HCT116 (cell line): Measurements from ENCODE around the gene GLI3. TPM values are rescaled to one million over a fixed set of nuclear protein-coding genes. Genes with fewer than 3 reads are reported as not detected.

Experiments
- ATAC-seq: fragments of 200-7000 bp; cut with Tn5 transposase; 2 replicates; pipeline ENCODE4 v1.9.1; 2020; ENCODE audit warnings: mild to moderate bottlenecking, moderate library complexity
- BruUV-seq: library from RNA; stranded (reverse); fragments of 400-500 nt; replicated peaks from 2 replicates; lab custom pipeline; 2021; lab: Mats Ljungman, UMichigan
- CTCF ChIA-PET: fragments of 300-600 bp; sonication (Branson Sonifier 250); formaldehyde crosslinking; loops from one replicate; lab custom pipeline; 2021; ENCODE audit warnings: antibody characterized with exemption; lab: Charles Lee
- POLR2A ChIA-PET: fragments of 300-600, 350-600 bp; sonication (Branson Sonifier 250); formaldehyde crosslinking; loops from one replicate; lab custom pipeline; 2021; ENCODE audit warnings: antibody characterized with exemption; lab: Charles Lee
- RAD21 ChIA-PET, 2 experiments: fragments of 300-600 bp; sonication (Branson Sonifier 250); formaldehyde crosslinking; loops; one replicate each; lab custom pipeline; 2023; ENCODE audit warnings: low total read pairs in 2 of 2; ENCODE audit not compliant: uncharacterized antibody in 2 of 2, unreplicated experiment in 2 of 2, low non-redundant PET in 1 of 2; lab: Charles Lee
- DNase-seq: peaks from one replicate; pipeline ENCODE4 v3.0.0-alpha.2; 2010; ENCODE audit warnings: low read depth, low spot score
- H2AFZ ChIP-seq: fragments of 200-600 bp; shearing (Covaris generic), sonication (generic); 2 replicates; pipeline ENCODE4 v1.6.1; 2017; ENCODE audit warnings: low read depth, mixed run types, mixed read lengths, antibody characterized with exemption, low read length; ENCODE audit not compliant: poor library complexity, severe bottlenecking
- H3K27ac ChIP-seq: 2 replicates; pipeline ENCODE4 v1.5.1; 2012; ENCODE audit warnings: low read depth, low read length
- H3K27me3 ChIP-seq: fragments of 200-600 bp; sonication (generic); 2 replicates; pipeline ENCODE4 v1.6.1; 2016; ENCODE audit warnings: mixed run types, low read length, mixed read lengths; ENCODE audit not compliant: insufficient read depth
- H3K36me3 ChIP-seq, 2 experiments: fragments of 200-500 bp in 1 of 2; fragments of 200-600 bp in 1 of 2; sonication (Bioruptor generic) in 1 of 2; sonication (generic) in 1 of 2; 2 replicates each; pipeline versions ENCODE4 v1.5.1 to v1.6.1; 2014 to 2016; ENCODE audit warnings: low read length in 2 of 2, inconsistent platforms in 1 of 2, mixed read lengths in 1 of 2, mixed run types in 1 of 2; ENCODE audit not compliant: insufficient read depth in 2 of 2, control insufficient read depth in 1 of 2
- H3K4me1 ChIP-seq, 2 experiments: fragments of 200-600 bp in 1 of 2; sonication (generic) in 1 of 2; 2 replicates each; pipeline versions ENCODE4 v1.5.1 to v1.6.1; 2012 to 2017; ENCODE audit warnings: low read length in 2 of 2, inconsistent platforms in 1 of 2, mild to moderate bottlenecking in 1 of 2, mixed read lengths in 1 of 2, mixed run types in 1 of 2, moderate library complexity in 1 of 2; ENCODE audit not compliant: insufficient read depth in 2 of 2, control insufficient read depth in 1 of 2
- H3K4me2 ChIP-seq: fragments of 200-600 bp; sonication (generic); 2 replicates; pipeline ENCODE4 v1.6.1; 2017; ENCODE audit warnings: mixed run types, low read length, mixed read lengths
- H3K4me3 ChIP-seq, 2 experiments: fragments of 200-600 bp in 1 of 2; sonication (generic) in 1 of 2; replicated peaks in 1 of 2; 2 replicates each; pipeline ENCODE4 v1.5.1; 2011 to 2016; ENCODE audit warnings: low read length in 2 of 2, control low read depth in 1 of 2, low read depth in 1 of 2, mild to moderate bottlenecking in 1 of 2, mixed read lengths in 1 of 2, mixed run types in 1 of 2
- H3K79me2 ChIP-seq: fragments of 200-600 bp; sonication (generic); 2 replicates; pipeline ENCODE4 v1.6.1; 2017; ENCODE audit warnings: mild to moderate bottlenecking, mixed run types, low read length, moderate library complexity, mixed read lengths; ENCODE audit not compliant: insufficient read depth
- H3K9ac ChIP-seq: fragments of 200-600 bp; sonication (generic); 2 replicates; pipeline ENCODE4 v1.6.1; 2016; ENCODE audit warnings: low read length, mixed read lengths
- H3K9me2 ChIP-seq: fragments of 200-600 bp; sonication (generic), shearing (Covaris generic); 2 replicates; pipeline ENCODE4 v1.6.1; 2017; ENCODE audit warnings: mixed run types, mild to moderate bottlenecking, moderate library complexity; ENCODE audit not compliant: insufficient read depth
- H3K9me3 ChIP-seq, 2 experiments: fragments of 200-500 bp in 1 of 2; fragments of 200-600 bp in 1 of 2; sonication (Bioruptor generic) in 1 of 2; sonication (generic) in 1 of 2; 2 replicates each; pipeline ENCODE4 v1.6.1; 2014 to 2017; ENCODE audit warnings: low read length in 2 of 2, mixed read lengths in 2 of 2, inconsistent platforms in 1 of 2, low read depth in 1 of 2, mild to moderate bottlenecking in 1 of 2, mixed run types in 1 of 2, moderate library complexity in 1 of 2; ENCODE audit not compliant: control insufficient read depth in 1 of 2, insufficient read depth in 1 of 2
- H4K20me1 ChIP-seq: fragments of 200-600 bp; sonication (generic), shearing (Covaris generic); 2 replicates; pipeline ENCODE4 v1.6.1; 2017; ENCODE audit warnings: mixed run types, mild to moderate bottlenecking, moderate library complexity; ENCODE audit not compliant: insufficient read depth
- CEBPB ChIP-seq: IDR thresholded peaks from 2 replicates; pipeline ENCODE4 v1.6.1; 2012; ENCODE audit warnings: low read depth
- CTCF ChIP-seq, 3 experiments: fragments of 200-600 bp in 1 of 3; sonication (generic) in 1 of 3; IDR thresholded peaks in 2 of 3; conservative IDR thresholded peaks in 1 of 3; 2 replicates each; pipeline ENCODE4 v1.5.1; 2012 to 2017; ENCODE audit warnings: low read depth in 2 of 3, low read length in 2 of 3, antibody characterized with exemption in 1 of 3, borderline replicate concordance in 1 of 3, control low read depth in 1 of 3, mild to moderate bottlenecking in 1 of 3, mixed read lengths in 1 of 3, mixed run types in 1 of 3, moderate library complexity in 1 of 3; ENCODE audit not compliant: insufficient read depth in 1 of 3
- RAD21 ChIP-seq: IDR thresholded peaks from 2 replicates; pipeline ENCODE4 v1.6.1; 2012; ENCODE audit warnings: low read depth, mild to moderate bottlenecking
- REST ChIP-seq: IDR thresholded peaks from 2 replicates; pipeline ENCODE4 v1.6.1; 2012; ENCODE audit warnings: low read depth
- intact Hi-C: fragments of 100-400 bp; cut with micrococcal nuclease; formaldehyde crosslinking; loops from 2 replicates; pipeline ENCODE4 v1.10.0; 2022
- total RNA-seq: library from RNA; stranded (reverse); gene quantifications from one replicate; pipeline ENCODE4 v1.2.1, GENCODE V29; 2021; ENCODE audit not compliant: unreplicated experiment

GLI3 gene
- total RNA-seq, 1 experiment from 2014 or later = 0.07 TPM

GRCh38 chr7:42144604-42145003 lies 92.4 kb downstream of the GLI3 start:
- peaks cover 8% of the 10 kb centered on the region; the same call in 1 of the 2 replicates for H3K27me3 ChIP-seq
- no peaks in the 10 kb centered on the region for H3K79me2 ChIP-seq
- no peaks in the 10 kb centered on the region for H3K36me3 ChIP-seq
- no peaks in the 10 kb centered on the region for H3K4me1 ChIP-seq
- no peak overlapping the region for H3K4me3 ChIP-seq
- CTCF ChIA-PET = no interaction called here
- H4K20me1 ChIP-seq = no peaks in the 10 kb centered on the region
- no TSS peak for BruUV-seq
- H3K9me3 ChIP-seq = no peaks in the 10 kb centered on the region
- no peak overlapping the region for H3K9ac ChIP-seq
- no peaks in the 10 kb centered on the region for H3K9me2 ChIP-seq
- H2AFZ ChIP-seq = no peak overlapping the region
- no peak for TF ChIP-seq CTCF (IDR thresholded peaks at IDR 0.05 in 2 of 3, conservative IDR thresholded peaks at IDR 0.05 in 1 of 3; ENCODE audit: borderline replicate concordance in 1 of 3, insufficient read depth in 1 of 3, low read depth in 2 of 3, low read length in 2 of 3)
- no peak for TF ChIP-seq CEBPB
- TF ChIP-seq REST = no peak
- TF ChIP-seq RAD21 = no peak
- ATAC-seq (no peak), DNase-seq (no peak)
- no peak overlapping the region for H3K27ac ChIP-seq
- POLR2A ChIA-PET = no interaction called here
- intact Hi-C loops = no loop called here
- no peak overlapping the region for H3K4me2 ChIP-seq
- RAD21 ChIA-PET = no interaction called here
